Measurements from ENCODE around the gene C16orf90.

DNA sequence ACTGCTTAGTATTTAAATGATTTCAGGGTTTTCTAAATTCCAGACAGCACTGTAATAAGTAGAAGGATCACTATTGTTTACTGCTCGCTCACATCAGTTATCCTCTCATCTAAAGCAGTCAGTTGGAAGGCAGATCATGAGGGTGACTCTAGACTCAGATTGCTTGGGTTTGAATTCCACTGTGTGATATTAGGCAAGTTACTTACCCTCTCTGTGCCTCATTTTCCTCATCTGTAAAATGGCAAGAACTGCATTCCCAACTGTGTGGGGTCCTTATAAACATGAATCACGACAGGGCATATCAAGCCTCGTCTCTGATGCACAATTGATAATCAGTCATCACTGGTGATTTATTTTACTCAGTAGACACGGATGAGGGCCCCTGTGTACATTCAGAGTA is 20.6 kb upstream of the C16orf90 start:
- TF ChIP-seq, protein P1, sequence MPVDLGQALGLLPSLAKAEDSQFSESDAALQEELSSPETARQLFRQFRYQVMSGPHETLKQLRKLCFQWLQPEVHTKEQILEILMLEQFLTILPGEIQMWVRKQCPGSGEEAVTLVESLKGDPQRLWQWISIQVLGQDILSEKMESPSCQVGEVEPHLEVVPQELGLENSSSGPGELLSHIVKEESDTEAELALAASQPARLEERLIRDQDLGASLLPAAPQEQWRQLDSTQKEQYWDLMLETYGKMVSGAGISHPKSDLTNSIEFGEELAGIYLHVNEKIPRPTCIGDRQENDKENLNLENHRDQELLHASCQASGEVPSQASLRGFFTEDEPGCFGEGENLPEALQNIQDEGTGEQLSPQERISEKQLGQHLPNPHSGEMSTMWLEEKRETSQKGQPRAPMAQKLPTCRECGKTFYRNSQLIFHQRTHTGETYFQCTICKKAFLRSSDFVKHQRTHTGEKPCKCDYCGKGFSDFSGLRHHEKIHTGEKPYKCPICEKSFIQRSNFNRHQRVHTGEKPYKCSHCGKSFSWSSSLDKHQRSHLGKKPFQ (tag by site-specific recombination; IDR thresholded peaks at IDR 0.05): no peak
- TF ChIP-seq, protein P2, sequence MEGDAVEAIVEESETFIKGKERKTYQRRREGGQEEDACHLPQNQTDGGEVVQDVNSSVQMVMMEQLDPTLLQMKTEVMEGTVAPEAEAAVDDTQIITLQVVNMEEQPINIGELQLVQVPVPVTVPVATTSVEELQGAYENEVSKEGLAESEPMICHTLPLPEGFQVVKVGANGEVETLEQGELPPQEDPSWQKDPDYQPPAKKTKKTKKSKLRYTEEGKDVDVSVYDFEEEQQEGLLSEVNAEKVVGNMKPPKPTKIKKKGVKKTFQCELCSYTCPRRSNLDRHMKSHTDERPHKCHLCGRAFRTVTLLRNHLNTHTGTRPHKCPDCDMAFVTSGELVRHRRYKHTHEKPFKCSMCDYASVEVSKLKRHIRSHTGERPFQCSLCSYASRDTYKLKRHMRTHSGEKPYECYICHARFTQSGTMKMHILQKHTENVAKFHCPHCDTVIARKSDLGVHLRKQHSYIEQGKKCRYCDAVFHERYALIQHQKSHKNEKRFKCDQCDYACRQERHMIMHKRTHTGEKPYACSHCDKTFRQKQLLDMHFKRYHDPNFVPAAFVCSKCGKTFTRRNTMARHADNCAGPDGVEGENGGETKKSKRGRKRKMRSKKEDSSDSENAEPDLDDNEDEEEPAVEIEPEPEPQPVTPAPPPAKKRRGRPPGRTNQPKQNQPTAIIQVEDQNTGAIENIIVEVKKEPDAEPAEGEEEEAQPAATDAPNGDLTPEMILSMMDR (tag by site-specific recombination; IDR thresholded peaks at IDR 0.05): no peak
- TF ChIP-seq ZSCAN16 (tag by site-specific recombination; IDR thresholded peaks at IDR 0.05): no peak
- no peak for TF ChIP-seq ZNF155 (tag by site-specific recombination; IDR thresholded peaks at IDR 0.05)
- TF ChIP-seq KLF1 (tag by site-specific recombination; IDR thresholded peaks at IDR 0.05): no peak

Measured in HEK293 (cell line).